Karpas-422 (cell line): ENCODE data around the gene NGFR. TPM values are rescaled to one million over a fixed set of nuclear protein-coding genes. Genes with fewer than 3 reads are reported as not detected.
"Not testable (repeated sequence)": the region's sequence is repeated elsewhere in the genome, so short reads cannot be mapped to it uniquely, and the experiment has no call there.

Source experiments
- DNase-seq: peaks from one replicate; pipeline ENCODE4 v3.0.0-alpha.2; 2015
- H2AFZ ChIP-seq: fragments of 200-600 bp; sonication (generic); 2 replicates; pipeline ENCODE4 v1.6.1; 2014; ENCODE audit warnings: antibody characterized with exemption, low read length, mixed read lengths
- H3K27ac ChIP-seq: fragments of 200-600 bp; sonication (generic); 2 replicates; pipeline ENCODE4 v1.5.1; 2014; ENCODE audit warnings: mild to moderate bottlenecking, low read length, moderate library complexity
- H3K27me3 ChIP-seq: fragments of 200-600 bp; sonication (generic); 2 replicates; pipeline ENCODE4 v1.6.1; 2014; ENCODE audit warnings: low read length, mixed read lengths
- H3K36me3 ChIP-seq: fragments of 200-600 bp; sonication (generic); 2 replicates; pipeline ENCODE4 v1.6.1; 2014; ENCODE audit warnings: low read length, mixed read lengths; ENCODE audit not compliant: insufficient read depth
- H3K4me1 ChIP-seq: fragments of 200-600 bp; sonication (generic); 2 replicates; pipeline ENCODE4 v1.6.1; 2014; ENCODE audit warnings: mild to moderate bottlenecking, low read length, mixed read lengths
- H3K4me2 ChIP-seq: fragments of 200-600 bp; sonication (generic); 2 replicates; pipeline ENCODE4 v1.6.1; 2014; ENCODE audit warnings: low read length, low read depth, mild to moderate bottlenecking; ENCODE audit not compliant: poor library complexity, severe bottlenecking
- H3K4me3 ChIP-seq: fragments of 200-600 bp; sonication (generic); 2 replicates; pipeline ENCODE4 v1.5.1; 2014; ENCODE audit warnings: mild to moderate bottlenecking, antibody characterized with exemption, low read length, mixed read lengths
- H3K79me2 ChIP-seq: fragments of 200-600 bp; sonication (generic); 2 replicates; pipeline ENCODE4 v1.6.1; 2014; ENCODE audit warnings: mild to moderate bottlenecking, low read length, mixed read lengths
- H3K9ac ChIP-seq: fragments of 200-600 bp; sonication (generic); 2 replicates; pipeline ENCODE4 v1.6.0; 2014; ENCODE audit warnings: low read length
- H3K9me2 ChIP-seq: fragments of 200-600 bp; sonication (generic), shearing (Covaris generic); replicated peaks from 2 replicates; pipeline ENCODE4 v1.6.0; 2014; ENCODE audit warnings: mild to moderate bottlenecking, low read length, moderate library complexity; ENCODE audit not compliant: insufficient read depth
- H3K9me3 ChIP-seq: fragments of 300-700, 200-600 bp; sonication (generic); 2 replicates; pipeline ENCODE4 v1.6.1; 2014; ENCODE audit warnings: low read length, mixed read lengths
- H4K20me1 ChIP-seq: fragments of 200-600 bp; sonication (generic); 2 replicates; pipeline ENCODE4 v1.6.1; 2014; ENCODE audit warnings: mild to moderate bottlenecking, antibody characterized with exemption, low read length, low read depth; ENCODE audit not compliant: insufficient read depth
- total RNA-seq: library from RNA; depleted of rRNA; stranded (reverse); fragments of >200 nt; shearing (Covaris generic); gene quantifications from 2 replicates; pipeline ENCODE4 v1.2.3, GENCODE V29; 2014; ENCODE audit warnings: low replicate concordance

Gene NGFR
- total RNA-seq, 1 experiment from 2014 or later: 0.07 TPM

GRCh38 chr17:49547566-49547965 lies 52.5 kb downstream of the NGFR start:
- Histone ChIP-seq H3K4me2 (no peak overlapping the region), H4K20me1 (no peaks in the 10 kb centered on the region), H2AFZ (no peak overlapping the region), H3K36me3 (no peaks in the 10 kb centered on the region), H3K9me3 (no peaks in the 10 kb centered on the region), H3K9ac (no peak overlapping the region), H3K27ac (no peak overlapping the region), H3K9me2 (no peaks in the 10 kb centered on the region), H3K79me2 (no peaks in the 10 kb centered on the region), H3K4me3 (no peak overlapping the region), H3K4me1 (no peaks in the 10 kb centered on the region), H3K27me3 (no peaks in the 10 kb centered on the region)
- no peak for DNase-seq

- no peak overlapping the region for H3K9ac ChIP-seq
- H3K27ac ChIP-seq: no peak overlapping the region
- no peaks in the 10 kb centered on the region for H3K9me2 ChIP-seq
- no peaks in the 10 kb centered on the region for H3K79me2 ChIP-seq
- no peaks in the 10 kb centered on the region for H3K4me1 ChIP-seq
- no peaks in the 10 kb centered on the region for H4K20me1 ChIP-seq
- no peak overlapping the region for H2AFZ ChIP-seq
- no peaks in the 10 kb centered on the region for H3K36me3 ChIP-seq
- no peaks in the 10 kb centered on the region for H3K27me3 ChIP-seq
- H3K4me2 ChIP-seq: no peak overlapping the region
- no peak overlapping the region for H3K4me3 ChIP-seq
- H3K9me3 ChIP-seq: no peaks in the 10 kb centered on the region
- DNase-seq: no peak
Observed at GRCh38 chr17:49548051-49548505, 53.0 kb downstream of the NGFR start.

GRCh38 chr17:49548506-49549310 lies 53.6 kb downstream of the NGFR start:
- H3K79me2 ChIP-seq: no peaks in the 10 kb centered on the region
- no peak overlapping the region for H3K9ac ChIP-seq
- no peak overlapping the region for H3K27ac ChIP-seq
- H2AFZ ChIP-seq: no peak overlapping the region
- no peak overlapping the region for H3K4me3 ChIP-seq
- no peaks in the 10 kb centered on the region for H3K4me1 ChIP-seq
- DNase-seq: no peak
- H3K36me3 ChIP-seq: no peaks in the 10 kb centered on the region
- no peaks in the 10 kb centered on the region for H3K27me3 ChIP-seq
- no peak overlapping the region for H3K4me2 ChIP-seq
- H3K9me3 ChIP-seq: no peaks in the 10 kb centered on the region
- no peaks in the 10 kb centered on the region for H4K20me1 ChIP-seq
- no peaks in the 10 kb centered on the region for H3K9me2 ChIP-seq

- Histone ChIP-seq H3K4me2 (no peak overlapping the region), H4K20me1 (no peaks in the 10 kb centered on the region), H3K79me2 (no peaks in the 10 kb centered on the region), H3K9me3 (no peaks in the 10 kb centered on the region), H3K4me1 (no peaks in the 10 kb centered on the region), H3K4me3 (no peak overlapping the region), H3K36me3 (no peaks in the 10 kb centered on the region), H3K9me2 (no peaks in the 10 kb centered on the region), H2AFZ (no peak overlapping the region), H3K9ac (no peak overlapping the region), H3K27ac (no peak overlapping the region), H3K27me3 (no peaks in the 10 kb centered on the region)
- DNase-seq: no peak
Observed at GRCh38 chr17:49549311-49549605, 54.2 kb downstream of the NGFR start.

- H3K36me3 ChIP-seq: no peaks in the 10 kb centered on the region
- H3K27ac ChIP-seq: no peak overlapping the region
- no peak overlapping the region for H3K9ac ChIP-seq
- no peak overlapping the region for H3K4me3 ChIP-seq
- DNase-seq: no peak
- H3K79me2 ChIP-seq: no peaks in the 10 kb centered on the region
- no peaks in the 10 kb centered on the region for H4K20me1 ChIP-seq
- H2AFZ ChIP-seq: no peak overlapping the region
- no peak overlapping the region for H3K4me2 ChIP-seq
- no peaks in the 10 kb centered on the region for H3K9me3 ChIP-seq
- H3K27me3 ChIP-seq: no peaks in the 10 kb centered on the region
- no peaks in the 10 kb centered on the region for H3K9me2 ChIP-seq
- no peaks in the 10 kb centered on the region for H3K4me1 ChIP-seq
Observed at GRCh38 chr17:49549691-49550678, 54.9 kb downstream of the NGFR start.

- not testable (repeated sequence) for H3K79me2 ChIP-seq, H3K27me3 ChIP-seq, H4K20me1 ChIP-seq, H3K9me2 ChIP-seq, DNase-seq, H3K9ac ChIP-seq, H3K36me3 ChIP-seq, H2AFZ ChIP-seq, H3K4me1 ChIP-seq, H3K4me3 ChIP-seq, H3K4me2 ChIP-seq, H3K27ac ChIP-seq, H3K9me3 ChIP-seq
Observed at GRCh38 chr17:49550764-49551163, 55.7 kb downstream of the NGFR start.

- H3K9me2 ChIP-seq: no peaks in the 10 kb centered on the region
- H3K27me3 ChIP-seq: no peaks in the 10 kb centered on the region
- H3K4me3 ChIP-seq: no peak overlapping the region
- no peaks in the 10 kb centered on the region for H3K36me3 ChIP-seq
- no peak overlapping the region for H3K4me2 ChIP-seq
- H3K9me3 ChIP-seq: no peaks in the 10 kb centered on the region
- no peaks in the 10 kb centered on the region for H3K79me2 ChIP-seq
- H4K20me1 ChIP-seq: no peaks in the 10 kb centered on the region
- DNase-seq: no peak
- no peak overlapping the region for H3K27ac ChIP-seq
- peaks cover 4% of the 10 kb centered on the region for H3K4me1 ChIP-seq
- no peak overlapping the region for H3K9ac ChIP-seq
- H2AFZ ChIP-seq: no peak overlapping the region
Observed at GRCh38 chr17:49551221-49552069, 56.4 kb downstream of the NGFR start.
